ENCODE results near the gene ZNF385C.

Gene ZNF385C

DNA sequence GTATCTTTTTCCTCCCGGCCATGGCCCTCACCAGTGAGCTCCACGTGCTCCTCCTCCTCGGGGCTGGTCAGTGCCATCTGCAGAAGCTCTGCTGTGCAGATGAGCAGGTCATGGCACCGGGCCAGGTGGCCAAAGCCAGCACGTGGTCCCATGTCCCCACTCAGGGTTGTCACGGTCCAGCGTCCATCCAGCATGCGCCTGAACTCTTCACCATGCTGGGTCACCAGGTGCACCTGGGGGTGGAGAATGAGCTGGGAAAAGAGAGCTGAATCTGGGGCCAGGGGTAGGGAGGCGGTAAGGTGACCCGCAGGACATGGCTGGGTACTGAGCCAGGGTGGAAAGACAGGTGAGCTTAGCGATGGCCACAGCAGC is 13.0 kb upstream of the ZNF385C start:
- FAIRE-seq (no peak), DNase-seq (ENCODE audit: insufficient read length, low spot score) (no peak)
- TF ChIP-seq CTCF (IDR thresholded peaks at IDR 0.05; ENCODE audit: insufficient read depth, missing control alignments) = no peak

- no peak for TF ChIP-seq CTCF (IDR thresholded peaks at IDR 0.05; ENCODE audit: insufficient read depth, missing control alignments)
- FAIRE-seq (no peak), DNase-seq (ENCODE audit: insufficient read length, low spot score) (no peak)
These were observed 12.3 kb upstream of the ZNF385C start for GRCh38 chr17:42110301-42111264.

- no peak for DNase-seq (ENCODE audit: insufficient read length, low spot score)
- TF ChIP-seq CTCF (IDR thresholded peaks at IDR 0.05; ENCODE audit: insufficient read depth, missing control alignments) = no peak
- FAIRE-seq = no peak
These were observed 10.8 kb upstream of the ZNF385C start for GRCh38 chr17:42109086-42109485.

GRCh38 chr17:42107597-42108576 is 9.6 kb upstream of the ZNF385C start:
- no peak for TF ChIP-seq CTCF (IDR thresholded peaks at IDR 0.05; ENCODE audit: insufficient read depth, missing control alignments)
- DNase-seq (ENCODE audit: insufficient read length, low spot score) = peak; percentile 100
- FAIRE-seq = no peak

GRCh38 chr17:42107124-42107523 is 8.9 kb upstream of the ZNF385C start:
- no peak for FAIRE-seq
- no peak for DNase-seq (ENCODE audit: insufficient read length, low spot score)
- no peak for TF ChIP-seq CTCF (IDR thresholded peaks at IDR 0.05; ENCODE audit: insufficient read depth, missing control alignments)

- FAIRE-seq (no peak), DNase-seq (ENCODE audit: insufficient read length, low spot score) (no peak)
- TF ChIP-seq CTCF (IDR thresholded peaks at IDR 0.05; ENCODE audit: insufficient read depth, missing control alignments) = no peak
These were observed 7.7 kb upstream of the ZNF385C start for GRCh38 chr17:42106009-42106408.

Data from D721Med (cell line).